Neural cell (in vitro differentiated cells): ENCODE measurements around the gene EFCAB8.

Experiments
- EP300 ChIP-seq: fragments of 450-650 bp; conservative IDR thresholded peaks from 2 replicates; pipeline ENCODE4 v1.6.1; 2014; ENCODE audit warnings: antibody characterized with exemption, mild to moderate bottlenecking, moderate library complexity; ENCODE audit not compliant: poor library complexity, severe bottlenecking
- EZH2 ChIP-seq: fragments of 200-600, 300-800 bp; shearing (Covaris generic), sonication (generic); IDR thresholded peaks from 2 replicates; pipeline ENCODE4 v1.6.1; 2014; ENCODE audit warnings: antibody characterized with exemption, low read length, borderline replicate concordance, mild to moderate bottlenecking; ENCODE audit not compliant: insufficient read depth, poor library complexity, severe bottlenecking
- RAD21 ChIP-seq: fragments of 450-650 bp; conservative IDR thresholded peaks from 2 replicates; pipeline ENCODE4 v1.6.1; 2014; ENCODE audit warnings: antibody characterized with exemption, mild to moderate bottlenecking, moderate library complexity
- SMC3 ChIP-seq: fragments of 450-650 bp; conservative IDR thresholded peaks from 2 replicates; pipeline ENCODE4 v1.6.1; 2014; ENCODE audit warnings: antibody characterized with exemption, mild to moderate bottlenecking, moderate library complexity; ENCODE audit not compliant: poor library complexity
- TAF1 ChIP-seq: IDR thresholded peaks from 2 replicates; pipeline ENCODE4 v1.6.1; 2012; ENCODE audit warnings: low read depth
- TF ChIP-seq, protein P1 (sequence below): fragments of 450-650 bp; IDR thresholded peaks from 2 replicates; pipeline ENCODE4 v1.5.1; 2014; ENCODE audit warnings: antibody characterized with exemption, mild to moderate bottlenecking, moderate library complexity; ENCODE audit not compliant: poor library complexity, severe bottlenecking
- TF ChIP-seq, protein P2 (sequence below): IDR thresholded peaks from 2 replicates; pipeline ENCODE4 v1.6.1; 2012; ENCODE audit warnings: borderline replicate concordance

DNA sequence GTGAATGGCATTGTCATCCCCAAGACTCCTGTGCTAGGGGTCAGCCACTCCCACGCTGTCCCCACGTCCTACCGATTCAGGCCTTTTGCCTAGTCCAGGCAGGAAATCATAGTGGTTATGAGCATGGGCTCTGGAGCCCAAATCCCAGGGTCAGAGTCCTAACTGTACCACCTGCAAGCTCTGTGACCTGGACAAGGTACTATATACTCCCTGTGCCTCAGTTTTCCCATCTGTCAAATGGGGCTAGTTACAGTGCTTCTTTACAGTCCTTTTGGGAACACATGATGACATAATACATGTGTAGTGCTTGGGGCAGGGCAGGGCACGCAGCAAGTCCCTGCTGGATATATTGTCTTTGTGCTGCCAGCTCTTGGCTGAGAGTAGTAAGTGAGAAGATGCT lies 27.2 kb downstream of the EFCAB8 start:
- TF ChIP-seq, protein P1, sequence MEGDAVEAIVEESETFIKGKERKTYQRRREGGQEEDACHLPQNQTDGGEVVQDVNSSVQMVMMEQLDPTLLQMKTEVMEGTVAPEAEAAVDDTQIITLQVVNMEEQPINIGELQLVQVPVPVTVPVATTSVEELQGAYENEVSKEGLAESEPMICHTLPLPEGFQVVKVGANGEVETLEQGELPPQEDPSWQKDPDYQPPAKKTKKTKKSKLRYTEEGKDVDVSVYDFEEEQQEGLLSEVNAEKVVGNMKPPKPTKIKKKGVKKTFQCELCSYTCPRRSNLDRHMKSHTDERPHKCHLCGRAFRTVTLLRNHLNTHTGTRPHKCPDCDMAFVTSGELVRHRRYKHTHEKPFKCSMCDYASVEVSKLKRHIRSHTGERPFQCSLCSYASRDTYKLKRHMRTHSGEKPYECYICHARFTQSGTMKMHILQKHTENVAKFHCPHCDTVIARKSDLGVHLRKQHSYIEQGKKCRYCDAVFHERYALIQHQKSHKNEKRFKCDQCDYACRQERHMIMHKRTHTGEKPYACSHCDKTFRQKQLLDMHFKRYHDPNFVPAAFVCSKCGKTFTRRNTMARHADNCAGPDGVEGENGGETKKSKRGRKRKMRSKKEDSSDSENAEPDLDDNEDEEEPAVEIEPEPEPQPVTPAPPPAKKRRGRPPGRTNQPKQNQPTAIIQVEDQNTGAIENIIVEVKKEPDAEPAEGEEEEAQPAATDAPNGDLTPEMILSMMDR = no peak
- no peak for TF ChIP-seq EP300
- no peak for TF ChIP-seq RAD21
- TF ChIP-seq SMC3 = no peak
- no peak for TF ChIP-seq EZH2
- TF ChIP-seq, protein P2, sequence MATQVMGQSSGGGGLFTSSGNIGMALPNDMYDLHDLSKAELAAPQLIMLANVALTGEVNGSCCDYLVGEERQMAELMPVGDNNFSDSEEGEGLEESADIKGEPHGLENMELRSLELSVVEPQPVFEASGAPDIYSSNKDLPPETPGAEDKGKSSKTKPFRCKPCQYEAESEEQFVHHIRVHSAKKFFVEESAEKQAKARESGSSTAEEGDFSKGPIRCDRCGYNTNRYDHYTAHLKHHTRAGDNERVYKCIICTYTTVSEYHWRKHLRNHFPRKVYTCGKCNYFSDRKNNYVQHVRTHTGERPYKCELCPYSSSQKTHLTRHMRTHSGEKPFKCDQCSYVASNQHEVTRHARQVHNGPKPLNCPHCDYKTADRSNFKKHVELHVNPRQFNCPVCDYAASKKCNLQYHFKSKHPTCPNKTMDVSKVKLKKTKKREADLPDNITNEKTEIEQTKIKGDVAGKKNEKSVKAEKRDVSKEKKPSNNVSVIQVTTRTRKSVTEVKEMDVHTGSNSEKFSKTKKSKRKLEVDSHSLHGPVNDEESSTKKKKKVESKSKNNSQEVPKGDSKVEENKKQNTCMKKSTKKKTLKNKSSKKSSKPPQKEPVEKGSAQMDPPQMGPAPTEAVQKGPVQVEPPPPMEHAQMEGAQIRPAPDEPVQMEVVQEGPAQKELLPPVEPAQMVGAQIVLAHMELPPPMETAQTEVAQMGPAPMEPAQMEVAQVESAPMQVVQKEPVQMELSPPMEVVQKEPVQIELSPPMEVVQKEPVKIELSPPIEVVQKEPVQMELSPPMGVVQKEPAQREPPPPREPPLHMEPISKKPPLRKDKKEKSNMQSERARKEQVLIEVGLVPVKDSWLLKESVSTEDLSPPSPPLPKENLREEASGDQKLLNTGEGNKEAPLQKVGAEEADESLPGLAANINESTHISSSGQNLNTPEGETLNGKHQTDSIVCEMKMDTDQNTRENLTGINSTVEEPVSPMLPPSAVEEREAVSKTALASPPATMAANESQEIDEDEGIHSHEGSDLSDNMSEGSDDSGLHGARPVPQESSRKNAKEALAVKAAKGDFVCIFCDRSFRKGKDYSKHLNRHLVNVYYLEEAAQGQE = no peak
- no peak for TF ChIP-seq TAF1
